Stomach (tissue), 4 donors: ENCODE data around the gene MDM2.

Experiments
- POLR2A ChIP-seq, 4 donors: fragments of 450-650 bp; IDR thresholded peaks; one replicate each; pipeline ENCODE4 v1.6.1; 2016; ENCODE audit warnings: antibody characterized with exemption in 4 of 4, control low read depth in 2 of 4, mild to moderate bottlenecking in 1 of 4, moderate library complexity in 1 of 4
- POLR2AphosphoS5 ChIP-seq, 3 donors: sonication (generic); formaldehyde crosslinking; IDR thresholded peaks; one replicate each; pipeline ENCODE4 v1.6.1; 2016; ENCODE audit warnings: antibody characterized with exemption in 3 of 3
- TF ChIP-seq, protein P1 (sequence below), 7 experiments: fragments of 450-650 bp in 4 of 7; fragments of 200-600 bp in 3 of 7; sonication (generic) in 3 of 7; IDR thresholded peaks; one replicate each; pipeline ENCODE4 v1.5.1; 2016 to 2019; ENCODE audit warnings: antibody characterized with exemption in 7 of 7, control low read depth in 2 of 7, mild to moderate bottlenecking in 1 of 7

GRCh38 chr12:68789144-68789878, 18.7 kb upstream of the MDM2 start:
- TF ChIP-seq POLR2A (IDR thresholded peaks at IDR 0.05): no peak
- TF ChIP-seq, protein P1, sequence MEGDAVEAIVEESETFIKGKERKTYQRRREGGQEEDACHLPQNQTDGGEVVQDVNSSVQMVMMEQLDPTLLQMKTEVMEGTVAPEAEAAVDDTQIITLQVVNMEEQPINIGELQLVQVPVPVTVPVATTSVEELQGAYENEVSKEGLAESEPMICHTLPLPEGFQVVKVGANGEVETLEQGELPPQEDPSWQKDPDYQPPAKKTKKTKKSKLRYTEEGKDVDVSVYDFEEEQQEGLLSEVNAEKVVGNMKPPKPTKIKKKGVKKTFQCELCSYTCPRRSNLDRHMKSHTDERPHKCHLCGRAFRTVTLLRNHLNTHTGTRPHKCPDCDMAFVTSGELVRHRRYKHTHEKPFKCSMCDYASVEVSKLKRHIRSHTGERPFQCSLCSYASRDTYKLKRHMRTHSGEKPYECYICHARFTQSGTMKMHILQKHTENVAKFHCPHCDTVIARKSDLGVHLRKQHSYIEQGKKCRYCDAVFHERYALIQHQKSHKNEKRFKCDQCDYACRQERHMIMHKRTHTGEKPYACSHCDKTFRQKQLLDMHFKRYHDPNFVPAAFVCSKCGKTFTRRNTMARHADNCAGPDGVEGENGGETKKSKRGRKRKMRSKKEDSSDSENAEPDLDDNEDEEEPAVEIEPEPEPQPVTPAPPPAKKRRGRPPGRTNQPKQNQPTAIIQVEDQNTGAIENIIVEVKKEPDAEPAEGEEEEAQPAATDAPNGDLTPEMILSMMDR (IDR thresholded peaks at IDR 0.05): no peak
- no peak for TF ChIP-seq POLR2AphosphoS5 (IDR thresholded peaks at IDR 0.05)
